Activated CD8-positive, alpha-beta memory T cell treated with anti-CD3 and anti-CD28 coated beads for 1 hour (primary cell): ENCODE results near the gene LRP4.
"Not testable (repeated sequence)": the region's sequence is repeated elsewhere in the genome, so short reads cannot be mapped to it uniquely, and the experiment has no call there.

ENCODE experiments used
- DNase-seq, 2 donors: peaks; one replicate each; pipeline ENCODE4 v3.0.0-alpha.2; 2020; ENCODE audit warnings: low read depth in 1 of 2; ENCODE audit errors: extremely low read depth in 1 of 2

LRP4 gene

GRCh38 chr11:46918083-46918787, at the start of gene LRP4:
LRP4 (minus strand) TSS chr11:46918550; CDS start chr11:46918379, 171 bp downstream.
- no peak for DNase-seq

- DNase-seq = no peak
Observed at GRCh38 chr11:46967962-46968361, 49.6 kb upstream of the LRP4 start.

GRCh38 chr11:46966773-46967172, 48.4 kb upstream of the LRP4 start:
- DNase-seq = no peak

GRCh38 chr11:46963844-46964243, 45.5 kb upstream of the LRP4 start:
- no peak for DNase-seq

GRCh38 chr11:46961886-46962285, 43.5 kb upstream of the LRP4 start:
- DNase-seq = not testable (repeated sequence)

- DNase-seq = no peak
Observed at GRCh38 chr11:46961041-46961440, 42.7 kb upstream of the LRP4 start.

- DNase-seq = no peak
Observed at GRCh38 chr11:46958777-46959176, 40.4 kb upstream of the LRP4 start.

GRCh38 chr11:46953093-46953492, 34.7 kb upstream of the LRP4 start:
- no peak for DNase-seq

GRCh38 chr11:46952553-46952952, 34.2 kb upstream of the LRP4 start:
- DNase-seq = no peak

- DNase-seq = no peak
Observed at GRCh38 chr11:46951864-46952263, 33.5 kb upstream of the LRP4 start.

GRCh38 chr11:46949297-46949696, 30.9 kb upstream of the LRP4 start:
- no peak for DNase-seq

GRCh38 chr11:46948378-46949131, 30.2 kb upstream of the LRP4 start:
- DNase-seq = no peak

GRCh38 chr11:46947399-46948077, 29.2 kb upstream of the LRP4 start:
- no peak for DNase-seq

- no peak for DNase-seq
Observed at GRCh38 chr11:46944356-46945075, 26.2 kb upstream of the LRP4 start.

GRCh38 chr11:46942172-46942571, 23.8 kb upstream of the LRP4 start:
- DNase-seq = no peak

- DNase-seq = peak; percentile 81 to 94
Observed at GRCh38 chr11:46936138-46937110, 18.1 kb upstream of the LRP4 start, which contains the start of gene CSTPP1. CSTPP1 (plus strand) TSS chr11:46936761; CDS start chr11:46936806, 45 bp downstream.

GRCh38 chr11:46930089-46930488, 11.7 kb upstream of the LRP4 start:
- no peak for DNase-seq

- DNase-seq = not testable (repeated sequence)
Observed at GRCh38 chr11:46928701-46929100, 10.4 kb upstream of the LRP4 start.

- not testable (repeated sequence) for DNase-seq
Observed at GRCh38 chr11:46927928-46928327, 9.6 kb upstream of the LRP4 start.

GRCh38 chr11:46920755-46921154, 2.4 kb upstream of the LRP4 start:
- DNase-seq = no peak
